AG09319 (cell line): Measurements from ENCODE around the gene HIVEP1.

Experiments used
- DNase-seq: peaks from one replicate; pipeline ENCODE4 v3.0.0-alpha.2; 2010; ENCODE audit warnings: low read depth; ENCODE audit errors: extremely low read depth
- TF ChIP-seq, protein P1 (sequence below): IDR thresholded peaks from 2 replicates; pipeline ENCODE4 v1.5.1; 2011; ENCODE audit warnings: low read depth, mild to moderate bottlenecking, inconsistent platforms, low read length, moderate library complexity

Gene HIVEP1

GRCh38 chr6:12182676-12183075 lies 170.6 kb downstream of the HIVEP1 start:
- TF ChIP-seq, protein P1, sequence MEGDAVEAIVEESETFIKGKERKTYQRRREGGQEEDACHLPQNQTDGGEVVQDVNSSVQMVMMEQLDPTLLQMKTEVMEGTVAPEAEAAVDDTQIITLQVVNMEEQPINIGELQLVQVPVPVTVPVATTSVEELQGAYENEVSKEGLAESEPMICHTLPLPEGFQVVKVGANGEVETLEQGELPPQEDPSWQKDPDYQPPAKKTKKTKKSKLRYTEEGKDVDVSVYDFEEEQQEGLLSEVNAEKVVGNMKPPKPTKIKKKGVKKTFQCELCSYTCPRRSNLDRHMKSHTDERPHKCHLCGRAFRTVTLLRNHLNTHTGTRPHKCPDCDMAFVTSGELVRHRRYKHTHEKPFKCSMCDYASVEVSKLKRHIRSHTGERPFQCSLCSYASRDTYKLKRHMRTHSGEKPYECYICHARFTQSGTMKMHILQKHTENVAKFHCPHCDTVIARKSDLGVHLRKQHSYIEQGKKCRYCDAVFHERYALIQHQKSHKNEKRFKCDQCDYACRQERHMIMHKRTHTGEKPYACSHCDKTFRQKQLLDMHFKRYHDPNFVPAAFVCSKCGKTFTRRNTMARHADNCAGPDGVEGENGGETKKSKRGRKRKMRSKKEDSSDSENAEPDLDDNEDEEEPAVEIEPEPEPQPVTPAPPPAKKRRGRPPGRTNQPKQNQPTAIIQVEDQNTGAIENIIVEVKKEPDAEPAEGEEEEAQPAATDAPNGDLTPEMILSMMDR: no peak

DNA sequence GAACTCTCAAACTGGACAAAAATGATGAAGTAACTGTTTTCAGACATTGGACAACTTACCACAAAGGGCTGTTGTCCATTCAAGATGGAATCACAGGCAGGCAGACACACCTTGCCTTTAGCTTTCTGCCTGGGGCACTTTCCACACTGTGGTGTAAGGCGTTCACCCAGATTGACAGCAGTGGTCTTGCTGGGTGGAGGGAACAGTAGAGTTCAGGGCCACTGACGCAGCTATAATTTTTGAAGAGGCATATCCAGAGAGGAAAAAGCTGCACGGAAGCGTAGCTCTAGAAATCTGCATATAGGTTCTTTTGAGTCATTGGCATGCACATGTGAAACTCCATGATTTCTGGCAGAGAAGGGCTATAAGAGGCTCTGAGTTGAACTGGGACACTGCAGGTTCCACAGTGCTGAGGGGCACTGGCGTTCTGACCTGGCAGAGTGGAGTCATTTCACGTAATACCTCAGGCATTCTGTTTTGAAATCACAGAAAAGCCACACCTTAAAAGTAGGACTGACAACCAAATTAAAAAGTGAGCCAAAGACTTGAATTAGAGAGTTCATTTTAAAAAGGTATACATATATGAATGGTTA lies 173.1 kb downstream of the HIVEP1 start:
- no peak for DNase-seq
- TF ChIP-seq, protein P1: no peak

More at GRCh38 chr6:12182676-12183075, 170.6 kb downstream of the HIVEP1 start:
- DNase-seq: no peak

- TF ChIP-seq, protein P1: no peak
- no peak for DNase-seq
These were observed 174.4 kb downstream of the HIVEP1 start for GRCh38 chr6:12186528-12186927.

DNA sequence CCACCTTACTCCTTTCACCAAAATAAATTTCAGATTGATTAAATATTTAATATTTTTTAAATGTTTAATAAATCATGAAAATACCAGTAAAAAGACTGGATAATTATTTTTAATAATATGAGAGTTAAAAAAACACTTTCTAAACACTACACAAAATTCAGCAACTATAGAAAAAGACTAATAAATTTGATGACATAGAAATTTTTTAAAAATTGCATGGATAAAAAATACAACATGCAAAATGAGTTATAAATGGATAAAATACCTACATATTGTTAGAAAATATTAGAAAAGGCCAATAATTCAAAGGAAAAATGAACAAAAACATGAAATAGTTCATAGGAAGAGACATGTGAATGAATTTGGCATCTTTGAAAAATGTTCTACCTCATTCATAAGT lies 177.0 kb downstream of the HIVEP1 start:
- no peak for DNase-seq
- TF ChIP-seq, protein P1: no peak

DNA sequence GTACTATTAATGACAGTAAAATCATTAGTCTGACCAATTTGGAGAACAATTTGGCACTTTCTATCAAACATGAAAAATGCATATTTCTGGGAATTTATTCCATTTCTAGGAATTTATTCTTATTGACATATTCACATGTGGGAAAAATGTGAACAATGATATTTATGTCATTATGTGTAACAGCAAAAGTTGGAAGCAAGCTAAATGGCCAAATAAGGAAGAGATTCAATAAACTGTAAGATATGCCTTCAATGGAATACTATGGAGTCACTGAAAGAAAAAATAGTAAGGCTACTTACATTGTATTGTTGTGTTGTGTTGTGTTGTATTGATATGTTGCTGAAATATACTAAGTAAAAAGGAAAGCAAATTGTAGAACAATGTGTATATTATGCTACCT lies 177.5 kb downstream of the HIVEP1 start:
- TF ChIP-seq, protein P1: no peak
- no peak for DNase-seq

GRCh38 chr6:12190252-12190651 lies 178.1 kb downstream of the HIVEP1 start:
- DNase-seq: no peak
- TF ChIP-seq, protein P1: no peak

GRCh38 chr6:12196326-12196936 lies 184.3 kb downstream of the HIVEP1 start:
- DNase-seq: no peak
- TF ChIP-seq, protein P1: no peak
